Urothelium cell line (cell line): ENCODE results near the gene STAG3.
"Not testable (repeated sequence)": the region's sequence is repeated elsewhere in the genome, so short reads cannot be mapped to it uniquely, and the experiment has no call there.

Experiments
- DNase-seq: peaks from one replicate; pipeline ENCODE4 v3.0.0; 2011; ENCODE audit warnings: low spot score, mixed read lengths
- FAIRE-seq: peaks from 2 replicates; lab custom pipeline; 2011; peaks lifted over from hg19 to GRCh38; lab: Jason Lieb, UNC

STAG3 gene

DNA sequence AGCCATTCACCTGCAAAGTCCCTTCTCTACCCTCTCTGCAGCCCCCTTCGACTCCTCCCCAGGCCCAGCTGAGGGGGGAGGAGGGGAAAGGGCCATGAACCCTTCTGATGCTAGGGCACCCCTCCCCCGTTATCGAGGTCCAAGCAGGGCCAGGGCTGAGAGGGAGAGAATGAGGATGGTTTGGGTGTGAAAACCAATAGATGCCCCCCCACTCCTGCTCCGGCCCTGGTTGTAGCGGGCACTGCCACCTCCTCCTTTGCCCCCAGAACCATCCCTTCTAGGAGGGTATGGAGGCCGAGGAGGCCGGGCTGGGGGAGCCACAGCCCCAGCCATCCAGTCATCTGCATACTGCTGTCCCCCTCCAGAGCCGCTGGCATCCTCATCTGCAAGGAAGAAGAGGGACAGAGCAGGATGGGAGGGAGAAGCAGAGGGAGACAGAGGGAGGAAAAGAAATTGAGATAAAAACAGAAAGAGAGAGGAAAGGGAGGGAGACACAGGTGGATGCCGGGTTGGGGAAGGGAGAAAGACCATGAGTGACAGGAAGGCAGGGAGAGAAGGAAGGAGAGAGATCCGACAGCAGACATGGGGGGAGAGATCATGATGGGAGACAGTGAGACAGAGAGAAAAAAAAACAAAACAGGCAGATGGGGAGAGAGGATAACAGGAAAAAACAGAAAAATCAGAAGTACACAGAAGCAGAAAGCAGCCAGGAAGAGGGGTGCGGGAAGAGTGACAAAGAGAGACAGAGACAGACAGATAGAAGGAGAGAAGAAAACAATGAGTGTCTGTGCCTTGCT lies 7.4 kb upstream of the STAG3 start:
- FAIRE-seq (no peak), DNase-seq (peak; percentile 6)

- DNase-seq (no peak), FAIRE-seq (no peak)
These were observed 6.5 kb upstream of the STAG3 start for GRCh38 chr7:100171087-100171681.

- DNase-seq (no peak), FAIRE-seq (no peak)
These were observed 5.9 kb upstream of the STAG3 start for GRCh38 chr7:100171840-100172239.

GRCh38 chr7:100173806-100174495 lies 3.8 kb upstream of the STAG3 start:
- FAIRE-seq (peak; percentile 77), DNase-seq (no peak)

DNA sequence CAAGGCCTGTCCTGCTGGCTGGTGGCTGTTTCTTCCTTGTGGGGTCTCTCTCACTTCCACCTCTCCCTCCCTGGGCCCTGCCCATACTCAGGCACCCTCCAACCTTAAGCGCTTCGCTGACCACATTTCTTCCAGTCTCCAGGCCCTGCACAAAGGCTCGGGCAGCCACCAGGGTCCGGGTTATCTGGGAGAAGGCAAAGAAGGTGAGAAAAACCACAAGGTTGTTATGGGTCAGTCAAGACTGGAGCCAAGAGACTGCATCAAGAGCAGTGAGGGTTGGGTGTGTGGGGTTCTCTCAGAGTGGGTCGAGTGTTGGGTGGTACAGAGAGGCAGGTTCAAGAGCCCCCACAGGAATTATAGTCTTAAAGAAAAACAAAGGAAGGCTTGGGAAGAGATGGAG lies 3.1 kb upstream of the STAG3 start:
- FAIRE-seq (no peak), DNase-seq (no peak)

DNA sequence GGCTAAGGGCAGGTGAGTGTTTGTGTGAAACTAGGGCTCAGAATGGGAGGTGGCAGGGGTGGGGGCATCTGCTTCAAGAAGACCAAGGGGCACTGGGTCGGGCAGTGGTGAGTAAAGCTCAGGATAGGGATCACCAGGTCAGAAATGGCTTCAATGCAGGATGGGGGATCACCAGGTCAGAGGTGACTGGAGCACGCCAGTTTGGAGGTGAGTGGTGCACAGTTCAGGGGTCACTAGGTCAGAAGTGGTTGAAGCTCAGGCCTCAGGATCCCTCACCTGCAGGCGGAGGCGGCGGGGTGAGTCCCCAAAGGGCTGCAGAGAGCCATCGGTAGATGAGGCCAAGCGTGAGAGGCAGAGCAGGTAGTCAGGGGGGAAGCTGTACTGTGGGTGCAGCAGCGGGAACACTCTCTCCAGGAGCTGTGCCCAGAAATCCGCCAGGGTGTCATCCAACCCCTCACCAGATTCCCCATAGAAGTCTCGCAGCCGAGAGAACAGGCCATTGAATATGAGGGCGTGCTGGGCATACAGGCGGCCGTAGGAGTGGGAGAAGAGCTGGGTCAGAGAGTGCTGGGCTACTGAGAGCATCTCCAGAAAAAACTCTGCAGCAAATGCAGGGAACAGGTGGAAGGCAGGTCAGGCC lies 2.3 kb upstream of the STAG3 start:
- FAIRE-seq, result no peak
- no peak for DNase-seq

DNA sequence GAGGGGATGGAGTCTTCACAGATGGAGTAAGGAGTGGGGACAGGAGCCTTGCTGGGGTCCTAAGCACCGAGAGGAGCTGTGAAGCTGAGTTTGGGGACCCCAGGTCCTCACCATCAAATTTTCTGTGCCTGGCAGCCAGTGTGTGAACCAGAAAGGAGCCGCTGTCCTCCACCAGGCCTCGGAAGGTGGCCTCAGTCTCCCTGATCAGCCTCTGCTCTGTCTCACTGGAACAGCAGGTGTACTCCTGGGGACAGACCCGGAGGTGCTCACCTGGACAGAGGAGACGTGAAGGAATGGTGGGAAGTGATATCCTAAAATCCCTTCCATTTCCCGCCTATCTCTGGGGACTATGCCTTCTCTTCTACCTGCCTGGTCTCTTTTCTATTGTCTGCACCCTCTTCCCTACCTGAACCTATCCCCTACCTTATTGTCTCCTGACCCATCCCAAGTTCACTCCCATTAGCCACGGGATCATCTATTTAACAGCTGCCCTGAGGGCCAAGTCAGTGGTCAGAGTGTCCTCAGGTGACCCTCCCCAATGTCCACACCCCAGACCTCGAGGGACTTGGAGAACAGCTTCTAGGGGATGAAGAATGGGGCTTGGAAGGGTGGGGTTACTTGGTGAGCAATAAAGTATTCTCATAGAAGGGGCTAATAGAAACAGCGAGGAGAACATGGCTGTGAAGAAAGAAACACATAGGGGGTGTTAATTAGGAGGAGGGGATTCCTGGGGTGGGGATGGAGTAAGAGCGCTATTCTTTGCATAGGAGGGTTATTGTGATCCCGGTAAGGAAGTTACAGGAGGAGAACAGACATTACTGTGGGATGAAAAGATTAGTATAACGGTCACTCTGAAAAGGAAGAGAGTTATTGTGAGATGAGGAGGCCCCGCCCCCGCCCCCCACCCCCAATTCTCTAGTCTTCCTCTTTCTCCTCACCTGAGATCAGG lies 1.3 kb upstream of the STAG3 start:
- no peak for DNase-seq
- FAIRE-seq, result no peak

DNA sequence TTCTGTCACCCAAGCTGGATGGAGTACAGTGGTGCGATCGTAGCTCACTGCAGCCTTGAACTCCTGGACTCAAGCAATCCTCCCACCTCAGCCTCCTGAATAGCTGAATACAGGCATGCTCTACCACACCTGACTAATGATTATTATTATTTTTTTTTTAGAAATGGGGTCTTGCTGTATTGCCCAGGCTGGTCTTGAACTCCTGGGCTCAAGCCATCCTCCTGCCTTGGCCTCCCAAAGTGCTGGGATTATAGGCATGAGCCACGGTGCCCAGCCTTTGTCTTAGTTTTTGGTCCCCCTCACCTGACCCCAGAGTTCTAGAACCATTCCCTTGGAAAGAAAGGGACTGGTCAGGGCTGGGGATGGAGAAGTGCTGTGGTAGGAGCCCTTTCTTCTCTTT lies 2.4 kb downstream of the STAG3 start:
- not testable (repeated sequence) for FAIRE-seq

GRCh38 chr7:100182616-100183015 lies 4.9 kb downstream of the STAG3 start:
- not testable (repeated sequence) for FAIRE-seq, DNase-seq

More for the DNA sequence above, 2.4 kb downstream of the STAG3 start:
- not testable (repeated sequence) for DNase-seq

GRCh38 chr7:100183090-100183489 lies 5.4 kb downstream of the STAG3 start:
- FAIRE-seq, DNase-seq: not testable (repeated sequence)

GRCh38 chr7:100185726-100186125 lies 8.0 kb downstream of the STAG3 start:
- no peak for DNase-seq
- no peak for FAIRE-seq

- FAIRE-seq, result no peak
- DNase-seq, result no peak
These were observed 11.3 kb downstream of the STAG3 start for GRCh38 chr7:100189061-100189460.

GRCh38 chr7:100190048-100190711 lies 12.5 kb downstream of the STAG3 start:
- FAIRE-seq (no peak), DNase-seq (peak; percentile 56)

DNA sequence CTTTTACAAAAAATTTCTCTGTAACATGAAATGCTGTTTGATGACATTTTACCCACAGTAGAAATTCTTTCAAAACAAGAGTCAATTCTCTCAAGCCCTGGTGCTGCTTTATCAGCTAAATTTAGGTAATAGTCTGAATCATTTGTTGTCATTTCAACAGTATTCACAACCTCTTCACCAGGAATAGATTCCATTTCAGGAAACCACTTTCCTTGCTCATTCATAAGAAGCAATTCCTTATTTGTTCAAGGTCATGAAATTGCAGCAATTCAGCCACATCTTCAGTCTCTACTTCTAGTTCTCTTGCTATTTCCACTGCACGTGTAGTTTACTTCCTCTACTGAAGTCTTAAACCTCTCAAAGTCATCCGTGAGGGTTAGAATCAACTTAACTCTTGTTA lies 14.1 kb downstream of the STAG3 start:
- DNase-seq, result no peak
- FAIRE-seq, result no peak

DNA sequence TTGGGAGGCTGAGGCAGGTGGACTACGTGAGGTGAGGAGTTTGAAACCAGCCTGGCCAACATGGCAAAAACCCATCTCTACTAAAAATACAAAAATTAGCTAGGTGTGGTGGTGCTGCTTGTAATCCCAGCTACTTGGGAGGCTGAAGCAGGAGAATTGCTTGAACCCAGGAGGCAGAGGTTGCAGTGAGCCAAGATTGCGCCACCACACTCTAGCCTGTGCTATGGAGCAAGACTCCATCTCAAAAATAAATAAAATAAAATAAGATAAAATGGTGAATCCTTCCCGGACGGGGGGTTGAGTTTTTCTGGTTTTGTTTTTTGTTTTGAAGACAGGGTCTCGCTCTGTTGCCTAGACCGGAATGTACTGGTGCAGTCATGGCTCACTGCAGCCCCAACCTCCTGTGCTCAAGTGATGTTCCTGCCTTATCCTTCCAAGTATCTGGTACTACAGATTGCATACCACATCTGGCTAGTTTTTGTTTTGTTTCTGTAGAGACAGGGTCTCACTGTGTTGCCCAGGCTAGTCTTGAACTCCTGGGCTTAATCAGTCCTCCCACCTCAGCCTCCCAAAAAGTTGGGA lies 14.7 kb downstream of the STAG3 start:
- DNase-seq, FAIRE-seq: not testable (repeated sequence)

DNA sequence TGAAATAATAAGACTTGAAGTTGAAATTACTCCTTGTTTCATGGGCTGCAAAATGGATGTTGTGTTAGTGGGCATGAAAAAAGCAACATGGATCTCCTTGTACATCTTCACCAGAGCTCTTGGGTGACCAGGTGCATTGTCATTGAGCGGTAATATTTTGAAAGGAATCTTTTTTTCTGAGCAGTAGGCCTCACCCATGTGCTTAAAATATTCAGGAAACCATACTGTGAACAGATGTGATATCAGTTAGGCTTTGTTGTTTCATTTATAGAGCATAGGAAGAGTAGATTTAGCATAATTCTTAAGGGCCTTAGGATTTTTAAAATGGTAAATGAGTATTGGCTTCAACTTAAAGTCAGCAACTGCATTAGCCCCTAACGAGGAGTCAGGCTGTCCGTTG lies 15.3 kb downstream of the STAG3 start:
- DNase-seq (no peak), FAIRE-seq (no peak)

DNA sequence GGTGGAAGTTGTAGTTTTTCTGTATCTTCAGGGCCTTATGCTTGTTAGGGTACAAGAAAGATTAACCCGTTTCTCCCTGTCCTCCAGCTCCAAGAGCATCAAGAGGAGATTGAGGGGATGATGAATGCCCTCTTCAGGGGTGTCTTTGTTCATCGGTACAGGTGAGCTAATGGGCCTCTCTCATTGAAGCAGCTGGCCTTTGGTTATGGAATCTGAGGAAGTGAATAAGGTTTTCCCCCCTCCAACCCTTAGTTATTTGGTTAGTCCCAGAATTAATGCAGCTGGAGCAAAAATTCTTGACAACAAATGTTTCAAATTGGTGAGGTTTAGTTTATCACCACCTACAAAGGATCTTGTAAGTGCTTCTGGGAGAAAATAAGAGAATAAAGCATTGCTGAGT lies 17.5 kb downstream of the STAG3 start:
- no peak for DNase-seq
- no peak for FAIRE-seq

- FAIRE-seq, result not testable (repeated sequence)
These were observed 18.2 kb downstream of the STAG3 start for GRCh38 chr7:100195901-100196322.

GRCh38 chr7:100198266-100198665 lies 20.5 kb downstream of the STAG3 start:
- no peak for FAIRE-seq
- DNase-seq, result no peak

More at GRCh38 chr7:100195901-100196322, 18.2 kb downstream of the STAG3 start:
- not testable (repeated sequence) for DNase-seq
